Neural progenitor cell (in vitro differentiated cells): ENCODE data around the gene SEMA4G. TPM values are rescaled to one million over a fixed set of nuclear protein-coding genes. Genes with fewer than 3 reads are reported as not detected.

Experiments
- DNase-seq: peaks from one replicate; pipeline ENCODE4 v3.0.0-alpha.2; 2016; ENCODE audit warnings: low spot score
- H2AFZ ChIP-seq: fragments of 200-600 bp; sonication (generic); replicated peaks from 2 replicates; pipeline ENCODE4 v1.6.1; 2016; ENCODE audit warnings: antibody characterized with exemption
- H3F3A ChIP-seq: fragments of 200-600 bp; sonication (generic); 2 replicates; pipeline ENCODE4 v1.6.1; 2016; ENCODE audit warnings: antibody characterized with exemption, low read depth
- H3K27ac ChIP-seq: fragments of 200-600 bp; sonication (generic); 2 replicates; pipeline ENCODE4 v1.5.1; 2016; ENCODE audit warnings: mild to moderate bottlenecking
- H3K27me3 ChIP-seq: fragments of 200-600 bp; sonication (generic); 2 replicates; pipeline ENCODE4 v1.6.1; 2016; ENCODE audit warnings: mild to moderate bottlenecking, moderate library complexity
- H3K36me3 ChIP-seq: fragments of 200-600 bp; sonication (generic); 2 replicates; pipeline ENCODE4 v1.5.1; 2016
- H3K4me1 ChIP-seq: fragments of 200-600 bp; sonication (generic); 2 replicates; pipeline ENCODE4 v1.6.1; 2016; ENCODE audit warnings: mixed run types
- H3K4me2 ChIP-seq: fragments of 200-600 bp; sonication (generic); 2 replicates; pipeline ENCODE4 v1.6.1; 2016
- H3K4me3 ChIP-seq: fragments of 200-600 bp; sonication (generic); 2 replicates; pipeline ENCODE4 v1.5.1; 2016
- H3K79me2 ChIP-seq: fragments of 200-600 bp; sonication (generic); 2 replicates; pipeline ENCODE4 v1.6.1; 2016; ENCODE audit warnings: low read depth
- H3K9ac ChIP-seq: fragments of 200-600 bp; sonication (generic); 2 replicates; pipeline ENCODE4 v1.6.1; 2016
- H3K9me3 ChIP-seq: fragments of 200-600 bp; sonication (generic); 2 replicates; pipeline ENCODE4 v1.5.1; 2016; ENCODE audit warnings: low read depth
- H4K20me1 ChIP-seq: fragments of 200-600 bp; sonication (generic); 2 replicates; pipeline ENCODE4 v1.6.1; 2016; ENCODE audit warnings: low read depth
- H3K27ac Mint-ChIP-seq: 3 replicates; pipeline ENCODE4 v1.8.0; 2021; ENCODE audit warnings: mixed read lengths
- H3K27me3 Mint-ChIP-seq: 2 replicates; pipeline ENCODE4 v1.8.0; 2022; ENCODE audit warnings: low read depth, mild to moderate bottlenecking, inconsistent platforms, moderate library complexity, mixed read lengths; ENCODE audit not compliant: insufficient read depth
- H3K36me3 Mint-ChIP-seq: 3 replicates; pipeline ENCODE4 v1.8.0; 2021; ENCODE audit warnings: mixed read lengths
- H3K4me1 Mint-ChIP-seq: 3 replicates; pipeline ENCODE4 v1.8.0; 2021; ENCODE audit warnings: mixed read lengths
- H3K4me3 Mint-ChIP-seq: 3 replicates; pipeline ENCODE4 v1.8.0; 2021; ENCODE audit warnings: mild to moderate bottlenecking, moderate library complexity, mixed read lengths
- H3K9me3 Mint-ChIP-seq: 3 replicates; pipeline ENCODE4 v1.8.0; 2020; ENCODE audit warnings: mixed read lengths
- CTCF ChIP-seq: fragments of 200-600 bp; sonication (generic); IDR thresholded peaks from 2 replicates; pipeline ENCODE4 v1.5.1; 2017; ENCODE audit warnings: antibody characterized with exemption, mild to moderate bottlenecking
- EZH2 ChIP-seq: fragments of 200-600 bp; sonication (generic); IDR thresholded peaks from 2 replicates; pipeline ENCODE4 v1.6.1; 2017; ENCODE audit warnings: antibody characterized with exemption, mild to moderate bottlenecking, moderate library complexity
- EZH2phosphoT487 ChIP-seq: fragments of 200-600 bp; sonication (generic); IDR thresholded peaks from 2 replicates; pipeline ENCODE4 v1.6.1; 2017; ENCODE audit warnings: antibody characterized with exemption
- total RNA-seq: library from RNA; depleted of rRNA; stranded (reverse); fragments of >200 nt; gene quantifications from 2 replicates; pipeline ENCODE4 v1.2.3, GENCODE V29; 2015; ENCODE audit warnings: low replicate concordance

Gene SEMA4G
- total RNA-seq, 1 donor from 2014 or later = 2.3 TPM

- H3K4me1 ChIP-seq = peaks cover 11% of the 10 kb centered on the region
- no peaks in the 10 kb centered on the region for H3K36me3 ChIP-seq
- peaks cover 5% of the 10 kb centered on the region for H3F3A ChIP-seq
- no peaks in the 10 kb centered on the region for H3K9me3 ChIP-seq
- Mint-ChIP-seq H3K27me3 (peaks cover 15% of the 10 kb centered on the region), H3K9me3 (no peaks in the 10 kb centered on the region), H3K36me3 (peaks cover 20% of the 10 kb centered on the region), H3K4me1 (peaks cover 14% of the 10 kb centered on the region), H3K27ac (no peak overlapping the region), H3K4me3 (peak overlapping the region; percentile 19)
- no peak overlapping the region for H3K9ac ChIP-seq
- H4K20me1 ChIP-seq = peaks cover 7% of the 10 kb centered on the region
- peaks cover 26% of the 10 kb centered on the region for H3K79me2 ChIP-seq
- DNase-seq = no peak
- H2AFZ ChIP-seq = no peak overlapping the region
- no peak overlapping the region for H3K4me3 ChIP-seq
- H3K27me3 ChIP-seq = no peaks in the 10 kb centered on the region
- TF ChIP-seq CTCF (no peak), EZH2phosphoT487 (no peak), EZH2 (no peak)
- no peak overlapping the region for H3K4me2 ChIP-seq
- no peak overlapping the region for H3K27ac ChIP-seq
Measured at GRCh38 chr10:100982916-100983830, 13.9 kb downstream of the SEMA4G start.

- H3K27me3 Mint-ChIP-seq = peaks cover 12% of the 10 kb centered on the region
- H3K79me2 ChIP-seq = peaks cover 35% of the 10 kb centered on the region
- H3K9me3 Mint-ChIP-seq = no peaks in the 10 kb centered on the region
- H2AFZ ChIP-seq = no peak overlapping the region
- H3K9ac ChIP-seq = no peak overlapping the region
- peaks cover 14% of the 10 kb centered on the region for H3K4me1 ChIP-seq
- no peak overlapping the region for H3K27ac Mint-ChIP-seq
- H3K36me3 ChIP-seq = no peaks in the 10 kb centered on the region
- no peak overlapping the region for H3K4me2 ChIP-seq
- peaks cover 19% of the 10 kb centered on the region for H3K36me3 Mint-ChIP-seq
- peaks cover 5% of the 10 kb centered on the region for H3F3A ChIP-seq
- no peak overlapping the region for H3K4me3 ChIP-seq
- no peak for DNase-seq
- no peaks in the 10 kb centered on the region for H3K9me3 ChIP-seq
- H3K27ac ChIP-seq = no peak overlapping the region
- H3K27me3 ChIP-seq = no peaks in the 10 kb centered on the region
- H3K4me3 Mint-ChIP-seq = no peak overlapping the region
- TF ChIP-seq CTCF (no peak), EZH2 (no peak), EZH2phosphoT487 (no peak)
- peaks cover 9% of the 10 kb centered on the region for H4K20me1 ChIP-seq
- H3K4me1 Mint-ChIP-seq = peaks cover 14% of the 10 kb centered on the region
Measured at GRCh38 chr10:100983868-100984671, 14.8 kb downstream of the SEMA4G start.

GRCh38 chr10:100984672-100985177 is 15.4 kb downstream of the SEMA4G start:
- H3K4me2 ChIP-seq = no peak overlapping the region
- peak overlapping the region; percentile 98 for H3K4me3 Mint-ChIP-seq
- H3K4me3 ChIP-seq = no peak overlapping the region
- H3K36me3 Mint-ChIP-seq = peaks cover 19% of the 10 kb centered on the region
- H3K4me1 Mint-ChIP-seq = peaks cover 14% of the 10 kb centered on the region
- DNase-seq = no peak
- H3K4me1 ChIP-seq = peaks cover 14% of the 10 kb centered on the region
- H3K27me3 ChIP-seq = no peaks in the 10 kb centered on the region
- no peaks in the 10 kb centered on the region for H3K9me3 Mint-ChIP-seq
- H3K27ac ChIP-seq = no peak overlapping the region
- no peak for TF ChIP-seq EZH2
- no peak for TF ChIP-seq EZH2phosphoT487
- no peak for TF ChIP-seq CTCF
- H3K9me3 ChIP-seq = no peaks in the 10 kb centered on the region
- H2AFZ ChIP-seq = no peak overlapping the region
- H3F3A ChIP-seq = peaks cover 5% of the 10 kb centered on the region
- H3K27ac Mint-ChIP-seq = peak overlapping the region; percentile 65
- H3K36me3 ChIP-seq = no peaks in the 10 kb centered on the region
- no peak overlapping the region for H3K9ac ChIP-seq
- H4K20me1 ChIP-seq = peaks cover 15% of the 10 kb centered on the region
- H3K79me2 ChIP-seq = peaks cover 42% of the 10 kb centered on the region
- peaks cover 12% of the 10 kb centered on the region for H3K27me3 Mint-ChIP-seq
